ENCODE measurements around the gene SLC38A3. TPM values are rescaled to one million over a fixed set of nuclear protein-coding genes. Genes with fewer than 3 reads are reported as not detected.

SLC38A3 gene
- total and polyA plus RNA-seq, 2 of the 8 experiments (the other 6 are each of a cell fraction or from before 2014, with no cell fraction given) = 1.2 to 3.7 TPM

DNA sequence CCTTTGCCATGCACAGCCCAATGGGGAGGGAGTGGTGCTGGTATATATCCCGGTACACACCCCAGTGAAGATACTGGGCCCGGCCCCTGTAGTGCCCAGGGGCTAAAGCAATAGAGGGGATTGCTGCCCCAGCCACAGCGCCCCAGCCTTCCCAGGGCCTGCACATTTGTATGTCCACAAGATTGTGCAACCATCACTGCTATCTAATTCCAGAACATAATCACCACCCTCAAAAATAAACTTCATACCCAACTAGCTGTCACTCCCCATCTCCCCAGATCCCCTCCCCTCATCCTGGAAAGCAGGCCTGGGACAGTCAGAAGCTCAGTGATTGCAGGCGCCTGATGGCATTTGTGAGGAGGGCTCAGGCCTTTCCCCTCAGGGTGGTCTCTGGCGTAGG is 44.4 kb downstream of the SLC38A3 start:
- H3K27me3 ChIP-seq (replicated peaks in 1 of 4; ENCODE audit: control insufficient read depth in 3 of 4, extremely low read depth in 1 of 4, insufficient read depth in 3 of 4, low read length in 3 of 4) = no peaks in the 10 kb centered on the region
- H4K91ac ChIP-seq (replicated peaks; ENCODE audit: insufficient read length, low read length) = no peak overlapping the region
- peaks cover 15 to 47% of the 10 kb centered on the region in 2 experiments for H4K20me1 ChIP-seq (replicated peaks in 1 of 2; ENCODE audit: control insufficient read depth in 1 of 2, insufficient read depth in 2 of 2, low read length in 2 of 2)
- no peaks in the 10 kb centered on the region for H3K23me2 ChIP-seq (ENCODE audit: low read depth, low read length)
- H3K4ac ChIP-seq (replicated peaks; ENCODE audit: insufficient read length, low read depth, low read length) = no peak overlapping the region
- H2BK20ac ChIP-seq (ENCODE audit: low read length) = no peak overlapping the region
- FAIRE-seq (no peak), DNase-seq (ENCODE audit: low read depth in 1 of 2, low spot score in 2 of 2) (no peak)
- no peak overlapping the region for H3K18ac ChIP-seq (ENCODE audit: extremely low read depth, low read length)
- H3K23ac ChIP-seq (ENCODE audit: insufficient read length) = no peak overlapping the region
- no peak overlapping the region for H3K27ac ChIP-seq (ENCODE audit: low read depth, low read length)
- no peak overlapping the region for H3K9ac ChIP-seq (replicated peaks in 1 of 4; ENCODE audit: extremely low read depth in 1 of 4, low read depth in 3 of 4, low read length in 3 of 4)
- no peak overlapping the region for H2BK15ac ChIP-seq (ENCODE audit: low read length)
- TF ChIP-seq POLR2AphosphoS5 (IDR thresholded peaks at IDR 0.05; ENCODE audit: low read depth, low read length) (no peak), ZNF274 (IDR thresholded peaks at IDR 0.05; ENCODE audit: borderline replicate concordance, extremely low read depth, low read length) (no peak)
- TF ChIP-seq, protein P1, sequence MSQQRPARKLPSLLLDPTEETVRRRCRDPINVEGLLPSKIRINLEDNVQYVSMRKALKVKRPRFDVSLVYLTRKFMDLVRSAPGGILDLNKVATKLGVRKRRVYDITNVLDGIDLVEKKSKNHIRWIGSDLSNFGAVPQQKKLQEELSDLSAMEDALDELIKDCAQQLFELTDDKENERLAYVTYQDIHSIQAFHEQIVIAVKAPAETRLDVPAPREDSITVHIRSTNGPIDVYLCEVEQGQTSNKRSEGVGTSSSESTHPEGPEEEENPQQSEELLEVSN (IDR thresholded peaks at IDR 0.05) = no peak
- WGBS, 2 experiments (ENCODE audit: extremely low coverage in 1 of 2, insufficient coverage in 1 of 2, insufficient read length in 1 of 2, insufficient replicate concordance in 2 of 2, low coverage in 1 of 2, low lambda C conversion rate in 2 of 2, missing lambda C conversion rate in 1 of 2) = 92% methylated on average over 5 of the region's 5 CpGs; no CpG with 5 or more reads in 1 of the 2 experiments
- no peak overlapping the region for H4K5ac ChIP-seq (ENCODE audit: insufficient read length, low read depth, low read length)
- H2AFZ ChIP-seq (ENCODE audit: low read length) = no peak overlapping the region
- H3K14ac ChIP-seq (ENCODE audit: insufficient read length) = no peak overlapping the region
- H3K36me3 ChIP-seq (ENCODE audit: control insufficient read depth in 2 of 4, insufficient read depth in 4 of 4, low read length in 3 of 4) = peaks cover 2 to 13% (median 7%) of the 10 kb centered on the region in 4 experiments; a peak in 5 of 8 replicates
- POLR2A ChIA-PET (ENCODE audit: partially characterized antibody) = interaction anchor here (0.6 to 4.1 kb wide), 4 partner anchors 8 to 71 kb away, joined by 3 to 22 read pairs (median 7); no protein-coding TSS in a partner anchor
- peak overlapping the region; percentile 68; the same call in 1 of the 2 replicates for H4K8ac ChIP-seq (ENCODE audit: extremely low read depth, insufficient read depth, low read length)
- H2BK12ac ChIP-seq (ENCODE audit: low read depth, low read length) = no peak overlapping the region
- H3K4me2 ChIP-seq (ENCODE audit: insufficient read depth in 1 of 2, low read depth in 2 of 2, low read length in 2 of 2) = no peak overlapping the region
- H3K9me3 ChIP-seq (ENCODE audit: insufficient read depth in 2 of 2, low read depth in 1 of 2, low read length in 1 of 2) = no peaks in the 10 kb centered on the region
- no peak overlapping the region for H2BK120ac ChIP-seq (replicated peaks; ENCODE audit: low read depth, low read length)
- peaks cover 0 to 65% of the 10 kb centered on the region in 2 experiments; a peak in 3 of 4 replicates for H3K79me2 ChIP-seq (ENCODE audit: control insufficient read depth in 1 of 2, insufficient read depth in 2 of 2, low read length in 2 of 2)
- H3K4me3 ChIP-seq (ENCODE audit: extremely low read depth in 1 of 4, insufficient read depth in 2 of 4, low read depth in 3 of 4, low read length in 4 of 4) = no peak overlapping the region
- H3K79me1 ChIP-seq (ENCODE audit: low read depth, low read length) = peaks cover 35% of the 10 kb centered on the region
- no peak overlapping the region for H2BK5ac ChIP-seq (ENCODE audit: low read depth, low read length)
- H3K56ac ChIP-seq (replicated peaks; ENCODE audit: insufficient read length, low read depth, low read length) = no peak overlapping the region
- H3K4me1 ChIP-seq (replicated peaks in 1 of 4; ENCODE audit: control insufficient read depth in 3 of 4, insufficient read depth in 4 of 4, low read length in 3 of 4) = peaks cover 5 to 19% (median 16%) of the 10 kb centered on the region in 4 experiments
- H2AK5ac ChIP-seq (ENCODE audit: low read depth, low read length) = no peak overlapping the region
- CTCF ChIA-PET (ENCODE audit: partially characterized antibody) = interaction anchor here (1.2 to 53.5 kb wide), 8 partner anchors 8 to 127 kb away, joined by 4 to 2149 read pairs (median 30); partner anchors contain the start of genes GNAI2, GNAT1, SEMA3B and SLC38A3

All from H1 (cell line).